Activated CD4-positive, alpha-beta T cell treated with anti-CD3 and anti-CD28 coated beads, Interleukin-2, amount 50 U/mL, for 48 hours (primary cell): ENCODE measurements around the gene PUDP.

Source experiments
- DNase-seq, 2 experiments: peaks; one replicate each; pipeline ENCODE4 v3.0.0-alpha.2; 2020

The PUDP gene

DNA sequence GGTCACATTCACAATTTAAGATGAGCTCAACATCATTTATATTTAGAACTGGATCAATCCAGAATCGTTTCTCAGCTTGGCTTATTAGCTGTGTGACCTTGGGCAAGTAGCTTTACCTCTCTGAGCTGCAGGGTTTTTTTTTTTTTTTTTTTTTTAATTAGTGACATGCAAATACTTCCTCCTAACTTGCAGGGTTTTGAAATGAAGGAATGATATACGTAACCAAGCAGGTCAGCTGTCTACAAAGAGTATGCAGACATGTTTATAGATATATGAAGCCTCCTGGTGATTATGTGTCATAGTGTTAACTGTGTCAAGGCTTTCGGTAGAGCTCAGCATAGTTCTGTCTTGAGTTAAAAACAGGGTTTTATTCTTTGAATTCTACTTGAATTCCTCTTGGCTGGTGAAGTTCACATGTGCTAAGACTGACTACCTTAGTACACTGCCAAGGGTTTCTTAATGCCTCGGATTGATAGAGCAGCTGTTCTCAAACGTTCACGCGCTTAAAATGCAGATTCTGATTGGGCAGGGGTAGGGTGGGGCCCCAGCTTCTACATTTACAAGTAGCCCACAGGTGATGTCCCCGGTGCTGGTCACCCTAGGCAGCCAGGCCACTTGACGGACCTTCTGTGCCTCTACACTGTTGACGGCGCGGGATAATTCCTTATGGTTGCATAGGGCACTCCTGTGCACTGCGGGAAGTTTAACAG, 1.1 kb downstream of the PUDP start:
- no peak for DNase-seq

DNA sequence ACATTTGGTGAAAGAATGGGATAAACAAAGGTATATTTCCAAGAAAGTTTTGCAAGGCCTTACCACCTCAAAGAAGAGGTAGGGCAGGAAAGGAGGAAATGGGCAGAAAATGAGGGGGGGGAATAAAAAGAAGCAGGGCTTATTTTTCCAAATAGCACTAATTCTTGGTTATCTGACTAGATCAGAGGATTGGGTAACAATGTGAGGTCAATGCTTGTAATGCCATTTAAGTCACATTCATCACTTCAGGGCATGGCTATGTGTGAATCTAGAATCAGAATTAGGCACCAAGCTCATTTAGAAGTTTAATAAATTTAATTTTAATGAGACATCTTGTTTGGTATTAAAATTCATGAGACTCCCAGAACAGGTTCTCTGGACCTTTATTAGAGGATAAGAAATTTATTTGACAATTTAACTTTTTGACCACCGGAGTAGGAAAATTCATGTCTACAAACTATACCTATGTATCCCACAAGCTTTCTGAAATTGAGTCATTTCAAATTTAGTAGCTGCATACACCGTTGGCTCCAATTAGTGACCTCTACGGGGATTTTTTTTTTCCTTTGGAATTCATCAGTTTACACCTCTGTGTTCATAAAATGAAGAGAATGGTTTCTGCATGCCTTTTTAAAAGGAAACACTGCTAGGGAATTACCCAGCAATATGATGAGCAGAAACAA, 1.8 kb downstream of the PUDP start:
- DNase-seq, result no peak

DNA sequence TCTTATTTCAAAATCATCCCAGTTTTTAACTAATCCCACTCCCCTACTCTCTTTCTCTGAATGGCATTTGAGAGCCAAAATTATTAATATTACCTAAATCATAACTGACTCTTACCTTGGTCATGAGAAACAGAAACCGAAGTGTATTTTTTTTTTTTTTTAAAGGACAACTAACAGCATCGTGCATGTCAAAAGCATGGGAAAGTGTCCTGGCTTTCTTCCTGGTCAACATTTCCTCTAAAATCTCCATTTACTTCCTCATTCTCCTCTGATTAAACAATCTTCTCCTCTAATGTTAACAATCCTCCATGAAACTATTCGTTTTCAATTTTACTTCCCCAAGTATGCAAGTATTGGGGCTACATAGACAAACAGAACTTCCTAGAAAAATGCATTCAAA, 2.5 kb downstream of the PUDP start:
- no peak for DNase-seq

DNA sequence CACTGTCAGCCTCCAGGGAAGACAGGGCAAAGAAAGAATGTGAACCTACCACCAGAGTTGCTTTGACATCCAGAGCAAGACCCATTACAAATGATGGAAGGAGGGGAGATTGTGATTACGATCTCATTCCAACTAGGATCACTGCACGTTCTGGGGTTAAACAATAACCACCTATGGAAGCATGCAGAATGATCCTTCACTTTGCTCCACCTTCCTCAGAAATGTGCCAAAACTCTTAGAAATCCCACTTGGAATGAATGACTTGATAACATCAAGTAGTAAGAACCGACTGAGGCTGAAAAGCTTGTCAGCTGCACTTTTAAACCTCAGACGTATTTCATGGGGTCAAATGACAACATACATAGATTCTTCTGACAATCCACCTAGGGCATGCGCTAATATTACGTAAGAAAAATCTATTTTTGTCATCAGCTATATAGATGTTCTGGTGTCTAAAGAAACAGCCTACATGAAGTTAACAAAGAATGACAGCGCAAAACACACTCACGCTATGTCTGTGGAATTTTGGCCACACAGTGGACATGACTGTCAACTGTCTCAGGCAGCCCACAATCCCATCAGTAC, 3.9 kb downstream of the PUDP start:
- no peak for DNase-seq

DNA sequence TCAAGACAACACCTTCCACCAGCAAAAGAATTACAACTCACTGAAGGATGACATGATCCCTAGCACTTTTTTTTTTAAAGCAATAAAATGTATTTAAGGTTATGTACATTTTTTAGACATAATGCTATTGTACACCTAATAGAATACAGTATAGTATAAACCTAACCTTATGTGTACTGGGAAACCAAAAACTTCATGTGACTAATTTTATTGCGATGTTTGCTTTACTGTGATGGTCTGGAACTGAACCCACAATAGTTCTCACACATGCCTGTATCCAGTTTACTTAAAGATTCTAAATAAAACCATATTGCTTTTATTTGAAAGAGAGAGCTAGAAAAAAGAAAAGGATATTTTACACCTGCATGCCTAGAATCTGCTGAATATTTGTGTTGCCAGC, 4.9 kb downstream of the PUDP start:
- no peak for DNase-seq

DNA sequence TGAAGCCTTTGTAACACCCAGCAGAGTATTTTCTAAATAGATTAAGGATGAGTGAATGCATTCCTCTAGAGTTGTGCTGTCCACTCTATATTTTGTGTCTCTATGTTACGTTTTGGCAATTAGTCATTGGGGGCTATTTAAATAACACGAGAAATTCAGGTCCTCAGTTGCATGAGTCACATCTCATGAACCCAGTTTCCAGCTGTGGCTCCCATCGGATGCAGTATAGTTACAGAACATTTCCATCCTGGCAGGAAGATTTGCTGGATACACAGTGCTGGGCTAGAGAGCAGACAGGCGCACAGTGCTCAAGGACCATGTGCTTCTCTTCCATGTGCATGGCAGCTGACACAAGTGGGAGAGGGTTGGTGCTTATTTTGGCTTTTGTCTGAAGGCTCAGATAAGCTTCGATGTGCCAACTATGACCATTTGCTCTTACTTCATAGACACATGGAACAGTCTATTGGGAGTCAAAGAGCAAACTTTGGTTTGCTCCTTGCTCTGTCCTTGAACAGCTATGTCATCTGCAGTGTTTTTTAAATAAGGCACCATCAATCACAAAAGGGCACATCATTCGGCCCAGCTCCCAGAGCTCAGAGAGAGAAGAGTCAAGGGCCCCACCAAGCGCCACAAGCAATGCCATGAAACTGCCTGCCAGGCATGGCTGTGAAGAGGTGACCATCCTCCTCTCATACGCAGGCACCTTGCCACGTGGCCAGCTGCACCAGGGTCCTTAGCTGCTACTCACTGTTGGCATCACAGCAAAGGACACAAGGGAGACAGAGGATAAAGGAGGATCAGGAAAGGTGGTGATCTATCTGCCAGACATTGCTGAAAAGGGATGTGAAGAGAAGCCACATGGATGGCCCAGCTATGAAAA, 8.5 kb downstream of the PUDP start:
- no peak for DNase-seq

DNA sequence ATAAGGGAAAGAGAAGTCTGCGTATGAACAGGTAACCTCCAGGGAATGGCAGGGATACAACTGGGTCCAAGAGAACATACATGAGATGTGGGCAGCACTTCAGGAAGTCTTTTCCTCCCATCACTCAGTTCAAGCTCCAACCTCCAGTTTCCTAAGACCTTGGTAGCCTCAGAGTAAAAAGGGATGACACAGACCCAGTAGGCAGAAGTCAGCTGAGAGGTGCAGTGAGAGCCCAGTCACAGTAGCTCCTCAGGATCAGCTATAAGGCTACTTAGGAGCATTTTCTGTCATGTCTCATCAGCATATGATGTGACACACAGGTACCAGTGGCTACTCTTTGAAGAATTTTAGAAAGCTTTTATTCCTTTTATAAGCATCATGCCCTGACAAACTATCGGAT, 13.0 kb downstream of the PUDP start:
- DNase-seq, result no peak

DNA sequence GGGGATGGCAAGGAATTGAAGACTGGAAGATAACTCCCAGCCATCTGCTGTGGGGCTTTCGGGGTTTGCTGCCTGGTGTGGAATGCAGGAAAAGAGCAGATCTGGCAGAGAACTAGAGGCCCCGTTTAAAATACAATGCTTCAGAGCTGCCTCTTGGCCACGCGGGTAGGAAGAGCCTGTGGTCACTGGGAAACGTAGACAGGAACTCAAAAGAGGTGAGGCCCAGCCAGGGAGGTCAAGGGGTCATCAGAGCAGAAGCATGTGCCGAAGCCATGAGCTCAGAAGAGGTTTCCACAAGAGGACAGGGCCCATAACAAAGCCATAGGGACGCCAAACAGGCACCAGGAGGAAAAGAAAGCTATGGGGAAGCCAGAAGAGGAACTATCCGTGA, 14.9 kb downstream of the PUDP start:
- no peak for DNase-seq

DNA sequence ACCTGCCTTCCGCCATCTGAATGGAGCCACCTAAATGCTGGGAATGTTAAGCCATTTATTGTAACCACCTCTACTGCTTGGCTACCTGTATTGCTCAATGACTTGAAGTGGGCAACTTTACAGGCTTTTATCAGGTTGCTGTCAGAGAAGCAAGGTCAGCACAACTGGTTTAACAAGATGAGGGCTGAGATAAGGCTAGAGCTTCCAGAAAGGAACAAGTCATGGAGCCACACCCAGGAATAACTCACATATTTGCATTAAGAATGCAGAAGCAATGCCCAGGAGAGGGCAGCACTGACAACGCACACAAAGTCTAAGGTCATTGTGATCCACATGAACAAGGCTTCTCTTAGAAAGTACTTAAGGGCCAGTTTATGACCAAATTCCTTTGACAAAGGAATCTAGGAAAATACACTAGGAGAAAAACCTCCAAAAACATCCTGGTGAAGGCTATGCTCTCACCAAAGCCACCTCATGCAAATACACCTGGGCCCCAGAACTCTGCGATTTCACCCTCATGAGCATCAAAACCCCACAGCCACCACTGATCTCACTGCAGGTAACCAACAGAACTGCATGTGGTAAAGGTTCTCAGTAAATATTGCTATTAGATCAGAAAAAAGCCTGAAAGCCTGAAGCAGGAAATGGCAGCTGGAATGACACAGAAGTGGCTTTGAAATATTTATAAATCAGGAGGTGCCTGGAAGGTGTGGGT, 15.5 kb downstream of the PUDP start:
- peak; percentile 10 to 19 for DNase-seq

DNA sequence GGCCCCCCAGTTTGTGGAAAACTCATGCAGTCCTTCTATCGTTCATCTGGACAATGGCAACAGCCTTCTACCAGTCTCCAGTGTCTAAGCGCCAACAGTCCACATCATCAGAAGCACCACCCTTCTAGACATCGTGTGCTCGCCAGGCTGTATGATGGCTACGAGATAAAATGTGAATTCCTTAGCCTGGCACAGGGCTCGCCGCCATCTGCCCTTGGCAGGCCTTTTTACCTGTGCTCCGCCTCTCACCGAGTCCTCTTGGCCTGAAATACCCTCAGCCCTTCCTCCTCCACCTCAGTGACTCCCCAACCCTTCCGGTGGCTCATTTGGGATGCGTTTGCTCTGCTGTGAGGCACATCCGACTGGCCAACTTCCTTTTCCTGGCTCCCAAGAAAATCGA, 16.3 kb downstream of the PUDP start:
- no peak for DNase-seq

DNA sequence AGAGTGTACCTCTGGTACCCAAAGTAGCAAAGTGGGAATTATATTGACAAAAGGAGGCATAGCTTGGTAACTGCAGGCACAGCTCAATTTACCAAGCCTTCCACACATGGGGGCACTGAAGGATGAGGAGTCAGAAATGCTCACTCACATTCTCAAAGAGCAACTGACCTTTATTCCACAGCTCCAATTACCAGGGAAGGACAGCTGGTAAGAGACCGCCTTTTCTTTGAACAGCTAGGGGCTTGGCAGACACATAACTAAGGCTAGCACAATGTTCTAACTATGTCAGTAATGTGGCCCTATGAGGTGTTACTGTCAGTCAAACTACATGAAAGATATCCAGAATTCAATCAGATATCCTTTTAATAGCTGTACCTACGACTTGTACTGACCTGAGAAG, 20.9 kb downstream of the PUDP start:
- DNase-seq, result no peak

DNA sequence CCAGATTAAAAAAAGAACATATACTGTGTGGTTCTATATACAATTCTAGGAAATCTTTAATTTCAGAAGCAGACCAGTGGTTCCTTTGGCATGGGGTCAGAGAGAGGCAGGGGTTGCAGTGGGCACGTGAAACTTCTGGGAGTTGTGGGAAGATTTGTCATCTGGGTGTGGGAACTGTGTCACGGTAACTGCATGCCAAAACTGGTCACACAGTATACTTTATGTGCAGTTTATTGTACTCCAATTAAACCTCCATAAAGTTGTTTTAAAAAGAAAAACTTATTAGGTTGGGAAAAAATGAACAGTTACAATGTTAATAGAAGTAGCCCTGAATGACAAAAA, 27.1 kb downstream of the PUDP start:
- no peak for DNase-seq

DNA sequence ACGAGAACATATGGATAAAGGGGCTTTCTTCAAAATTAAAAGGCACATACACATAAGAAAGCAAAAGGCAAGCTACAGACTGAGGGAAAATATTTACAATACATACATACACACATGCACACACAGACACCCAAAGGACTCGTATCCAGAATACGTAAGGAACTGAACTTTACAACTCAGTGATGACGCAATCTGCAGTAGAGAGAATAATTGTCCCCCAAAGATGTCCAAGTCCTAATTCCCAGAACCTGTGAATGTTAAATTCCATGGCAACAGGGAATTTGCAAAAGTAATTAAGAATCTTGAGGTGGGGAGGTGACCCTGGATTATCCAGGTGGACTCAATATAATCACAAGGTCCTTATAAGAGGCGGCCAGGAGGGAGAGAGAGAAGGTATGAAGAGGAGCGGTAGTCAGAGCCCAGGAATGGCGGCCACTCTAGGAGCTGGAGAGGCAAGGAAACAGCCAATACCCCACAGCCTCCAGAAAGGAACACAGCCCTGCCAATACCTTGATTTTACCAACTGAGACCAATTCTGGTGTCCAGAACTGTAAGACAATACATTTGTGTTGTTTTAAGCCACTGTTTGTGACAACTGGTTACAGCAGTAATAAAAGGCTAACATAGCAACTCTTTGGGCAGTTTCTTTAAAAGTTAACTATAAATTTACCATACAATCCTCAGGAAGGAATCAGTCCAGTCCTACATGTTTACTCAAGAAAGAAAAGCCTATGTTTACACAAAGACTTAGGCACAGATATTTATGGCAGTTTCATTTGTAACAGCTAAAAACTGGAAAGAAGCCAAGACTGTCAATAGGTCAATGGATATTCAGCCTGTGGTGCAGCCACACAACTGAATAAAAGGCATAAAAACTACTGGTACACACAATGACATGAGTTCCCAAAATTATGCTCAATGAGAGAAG, 27.7 kb downstream of the PUDP start:
- no peak for DNase-seq

DNA sequence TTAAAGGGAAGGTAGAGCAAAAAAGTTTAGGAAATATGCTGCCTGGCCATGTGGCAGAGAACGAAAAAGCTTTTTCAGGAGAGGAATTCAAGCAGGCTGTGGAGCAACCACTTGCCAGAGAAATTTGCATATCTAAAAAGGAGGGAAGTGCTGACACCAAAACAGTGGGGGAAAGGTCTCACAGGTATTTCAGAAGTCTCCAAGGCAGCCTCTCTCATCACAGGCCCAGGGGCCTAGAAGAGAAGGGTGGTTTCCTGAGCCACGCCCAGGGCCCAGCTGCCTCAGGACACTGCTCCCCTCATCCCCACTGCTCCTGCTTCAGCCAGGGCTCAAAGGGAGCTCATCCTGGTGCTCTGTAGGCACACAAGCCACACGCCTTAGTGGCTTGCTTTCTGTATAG, 30.4 kb downstream of the PUDP start:
- no peak for DNase-seq

DNA sequence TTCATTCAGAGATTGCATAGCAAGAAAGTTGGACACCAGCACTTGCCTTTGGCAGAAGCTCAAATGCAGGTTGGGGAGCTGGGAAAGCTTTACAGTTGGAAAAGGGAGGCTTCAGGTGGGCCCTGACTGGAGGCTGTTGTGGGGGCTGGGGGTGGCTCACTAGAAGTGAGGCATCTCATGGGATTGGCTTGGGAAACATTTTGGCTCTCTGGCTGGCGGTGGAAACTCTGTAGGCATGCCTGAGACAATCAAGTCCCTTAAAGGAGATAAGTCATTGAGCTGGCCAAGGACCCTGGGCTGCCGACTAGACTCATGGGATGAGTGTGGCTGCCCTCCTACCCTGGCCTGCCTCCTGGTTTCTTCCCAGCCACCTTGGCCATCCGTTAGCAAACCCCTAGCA, 31.9 kb downstream of the PUDP start:
- no peak for DNase-seq

DNA sequence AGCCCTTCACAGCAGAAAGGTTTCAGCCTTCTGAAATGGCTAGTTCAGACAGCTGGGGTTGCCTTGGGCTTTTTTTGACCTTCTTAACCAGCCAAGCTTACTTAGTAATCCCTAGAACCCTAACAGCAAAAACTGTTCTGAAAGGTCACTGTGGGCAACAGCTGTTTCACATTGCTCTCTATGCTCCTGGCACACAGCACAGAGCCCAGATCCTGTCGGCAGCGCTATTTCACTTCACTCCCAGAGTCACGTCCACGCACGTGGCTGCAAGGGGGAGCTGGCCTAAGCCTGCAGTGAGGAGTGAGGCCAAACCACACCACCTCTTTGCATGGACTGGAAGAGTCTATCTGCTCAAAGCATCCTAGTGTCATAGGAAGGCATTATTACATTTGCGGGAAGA, 32.4 kb downstream of the PUDP start:
- no peak for DNase-seq

DNA sequence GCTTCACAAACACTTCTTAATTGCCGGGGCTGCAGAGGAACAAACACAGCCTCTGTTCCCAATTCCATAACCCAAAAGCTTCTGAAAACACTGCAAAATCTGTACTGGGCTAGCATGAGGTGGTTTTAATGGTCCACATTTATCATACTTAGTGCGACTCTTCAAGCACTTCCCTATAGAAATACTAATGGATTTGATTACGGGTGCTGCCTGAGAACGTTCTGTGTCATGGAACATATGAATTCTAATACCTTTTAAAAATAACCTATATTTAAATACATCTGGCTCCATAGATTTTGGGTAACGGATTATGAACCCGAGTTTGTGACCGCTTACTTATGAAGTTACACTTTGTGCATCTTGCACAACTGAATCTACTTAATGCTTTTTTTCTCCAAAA, 35.9 kb downstream of the PUDP start:
- DNase-seq, result no peak

DNA sequence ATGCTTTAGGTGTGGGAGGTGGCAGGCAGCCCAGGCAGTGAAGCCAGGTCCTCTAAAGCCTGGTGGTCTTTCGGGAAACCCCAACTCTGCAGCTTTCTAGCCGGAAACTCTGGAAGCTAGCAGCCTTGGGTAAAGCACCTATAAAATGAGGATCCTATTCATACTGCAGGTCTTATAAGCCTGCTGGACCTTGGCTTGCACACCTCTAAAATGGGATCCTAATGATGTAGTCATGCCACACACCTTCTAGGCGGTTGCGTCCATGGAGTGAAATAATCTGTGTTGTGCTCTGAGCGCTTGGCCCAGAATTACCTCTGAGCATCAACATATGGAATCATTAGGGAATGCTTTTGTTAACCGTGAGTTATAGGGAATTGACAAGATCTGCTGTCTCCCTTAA, 36.4 kb downstream of the PUDP start:
- no peak for DNase-seq

DNA sequence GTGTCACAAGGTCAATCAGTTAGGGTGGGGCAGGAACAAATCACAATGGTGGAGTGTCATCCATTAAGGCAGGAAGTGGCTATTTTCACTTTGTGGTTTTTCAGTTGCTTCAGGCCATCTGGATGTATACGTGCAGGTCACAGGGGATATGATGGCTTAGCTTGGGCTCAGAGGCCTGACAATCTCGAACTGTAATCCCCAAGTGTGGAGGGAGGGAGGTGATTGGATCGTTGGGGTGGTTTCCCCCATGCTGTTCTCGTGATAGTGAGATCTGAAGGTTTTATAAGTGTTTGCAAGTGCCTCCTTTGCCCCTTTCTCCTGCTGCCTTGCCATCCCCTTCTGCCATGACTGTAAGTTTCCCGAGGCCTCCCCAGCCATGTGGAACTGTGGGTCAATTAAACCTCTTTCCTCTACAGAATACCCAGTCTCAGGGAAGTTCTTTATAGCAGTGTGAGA, 37.1 kb downstream of the PUDP start:
- no peak for DNase-seq

DNA sequence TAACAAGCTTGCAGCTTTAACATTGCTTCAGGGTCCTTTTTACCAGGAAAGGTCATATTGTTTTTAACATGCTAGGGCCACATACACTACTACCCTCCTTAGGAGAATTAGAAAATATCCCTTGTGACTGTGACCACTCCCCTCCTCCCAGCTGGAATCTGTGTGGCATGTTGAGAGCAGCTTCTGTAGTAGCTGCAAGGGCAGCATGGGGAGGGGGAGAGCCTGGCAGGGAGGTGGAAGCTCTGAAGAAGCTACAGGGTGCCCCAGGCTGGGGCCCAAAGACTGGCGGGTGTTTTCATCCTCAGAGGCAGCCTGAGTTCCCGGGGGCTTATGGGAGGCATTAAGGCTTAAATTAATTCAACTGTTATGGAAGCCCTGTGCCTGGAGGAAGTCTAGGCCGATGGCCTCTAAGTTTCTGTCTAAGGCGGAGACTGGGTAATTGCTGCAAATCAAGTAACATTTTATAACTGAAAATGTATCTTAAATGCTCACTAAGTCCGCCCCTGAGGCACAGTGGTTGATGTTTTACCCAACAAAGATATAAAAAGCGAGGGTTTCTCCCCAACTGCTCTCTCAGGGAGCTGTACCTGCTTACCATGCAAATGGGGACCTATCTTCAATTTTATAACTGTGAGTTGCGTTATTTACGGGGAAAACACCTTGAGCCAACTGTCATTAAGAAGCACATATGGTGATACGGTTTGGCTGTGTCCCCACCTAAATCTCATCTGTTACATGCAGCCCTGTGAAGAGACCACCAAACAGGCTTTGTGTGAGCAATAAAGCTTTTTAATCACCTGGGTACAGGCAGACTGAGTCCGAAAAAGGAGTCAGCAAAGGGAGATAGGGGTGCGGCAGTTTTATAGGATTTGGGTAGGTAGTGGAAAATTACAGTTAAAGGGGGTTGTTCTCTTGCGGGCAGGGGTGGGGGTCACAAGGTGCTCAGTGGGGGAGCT, 37.8 kb downstream of the PUDP start:
- DNase-seq, result no peak
